ENCODE results near the gene FBXO33.

FBXO33 gene

GRCh38 chr14:39374851-39375250, 57.4 kb downstream of the FBXO33 start:
- no peak for TF ChIP-seq EZH2phosphoT487 (conservative IDR thresholded peaks at IDR 0.05; ENCODE audit: low read length)
- no peak for TF ChIP-seq CTCF (IDR thresholded peaks at IDR 0.05; ENCODE audit: insufficient read depth, low read length, poor library complexity, severe bottlenecking)
- no peaks in the 10 kb centered on the region for H3K9me2 ChIP-seq (replicated peaks; ENCODE audit: insufficient read depth, low read length)
- no peaks in the 10 kb centered on the region for H3K36me3 ChIP-seq (ENCODE audit: low read length)
- no peak overlapping the region for H3K4me2 ChIP-seq (ENCODE audit: low read depth, low read length, poor library complexity, severe bottlenecking)
- no peak overlapping the region for H2AFZ ChIP-seq (ENCODE audit: low read depth, low read length, severe bottlenecking)
- H3K27ac ChIP-seq (ENCODE audit: low read depth, low read length) = no peak overlapping the region
- no peaks in the 10 kb centered on the region for H3F3A ChIP-seq (ENCODE audit: insufficient read depth)
- no peaks in the 10 kb centered on the region for H3K27me3 ChIP-seq (ENCODE audit: low read length)
- no peak overlapping the region for H3K9ac ChIP-seq (ENCODE audit: low read length)
- H3K79me2 ChIP-seq (ENCODE audit: insufficient read depth, low read length) = no peaks in the 10 kb centered on the region
- no peaks in the 10 kb centered on the region for H4K20me1 ChIP-seq (ENCODE audit: low read depth, low read length)
- H3K9me3 ChIP-seq (ENCODE audit: insufficient read depth, low read length) = no peaks in the 10 kb centered on the region
- no peak overlapping the region for H3K4me3 ChIP-seq (ENCODE audit: insufficient read depth, low read length, poor library complexity, severe bottlenecking)

DNA sequence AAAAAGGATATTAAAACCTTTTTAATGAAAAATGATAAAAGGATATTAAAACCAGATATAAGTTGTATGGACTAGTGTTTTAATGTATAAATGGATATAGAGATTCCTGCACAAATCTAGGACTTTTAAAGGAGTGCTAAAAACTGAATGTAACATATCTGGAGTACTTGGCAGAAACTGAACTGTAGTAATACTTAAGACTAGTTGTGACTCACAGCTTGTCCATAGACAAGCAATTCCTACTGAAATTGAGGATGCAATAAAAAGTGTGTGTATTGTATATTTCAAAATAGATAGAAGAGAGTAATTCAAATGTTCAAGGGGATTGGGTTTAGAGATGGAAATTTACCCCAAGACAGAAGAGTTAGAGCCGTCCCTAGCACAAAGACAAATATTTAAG, 59.6 kb downstream of the FBXO33 start:
- no peak overlapping the region for H3K4me2 ChIP-seq (ENCODE audit: low read depth, low read length, poor library complexity, severe bottlenecking)
- H3K27me3 ChIP-seq (ENCODE audit: low read length) = no peaks in the 10 kb centered on the region
- no peaks in the 10 kb centered on the region for H3F3A ChIP-seq (ENCODE audit: insufficient read depth)
- H3K9me2 ChIP-seq (replicated peaks; ENCODE audit: insufficient read depth, low read length) = no peaks in the 10 kb centered on the region
- no peak overlapping the region for H3K27ac ChIP-seq (ENCODE audit: low read depth, low read length)
- H3K9ac ChIP-seq (ENCODE audit: low read length) = no peak overlapping the region
- H2AFZ ChIP-seq (ENCODE audit: low read depth, low read length, severe bottlenecking) = no peak overlapping the region
- no peaks in the 10 kb centered on the region for H4K20me1 ChIP-seq (ENCODE audit: low read depth, low read length)
- H3K36me3 ChIP-seq (ENCODE audit: low read length) = no peaks in the 10 kb centered on the region
- no peaks in the 10 kb centered on the region for H3K9me3 ChIP-seq (ENCODE audit: insufficient read depth, low read length)
- TF ChIP-seq EZH2phosphoT487 (conservative IDR thresholded peaks at IDR 0.05; ENCODE audit: low read length) (no peak), CTCF (IDR thresholded peaks at IDR 0.05; ENCODE audit: insufficient read depth, low read length, poor library complexity, severe bottlenecking) (no peak)
- no peak overlapping the region for H3K4me3 ChIP-seq (ENCODE audit: insufficient read depth, low read length, poor library complexity, severe bottlenecking)
- H3K79me2 ChIP-seq (ENCODE audit: insufficient read depth, low read length) = no peaks in the 10 kb centered on the region

DNA sequence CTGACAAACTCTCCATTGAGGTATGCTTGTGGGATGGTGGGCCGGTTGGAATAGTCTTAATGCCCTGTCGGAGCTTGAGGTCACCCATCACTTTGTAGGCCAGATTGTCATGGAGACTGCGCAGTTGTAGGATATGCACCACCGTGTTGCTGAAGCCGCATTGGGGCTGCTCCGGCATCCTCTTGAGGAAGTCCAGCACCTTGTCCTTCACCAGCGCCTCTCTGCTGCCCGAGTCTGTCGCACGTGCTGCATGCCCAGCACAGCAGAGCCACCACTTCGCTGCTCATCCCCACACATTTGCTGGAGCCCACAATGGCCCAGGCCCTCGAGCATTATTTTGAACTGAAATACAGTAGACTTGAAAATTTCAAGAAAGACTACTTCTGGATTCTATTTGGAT, 61.8 kb downstream of the FBXO33 start:
- Histone ChIP-seq H3K9ac (ENCODE audit: low read length) (no peak overlapping the region), H3K4me3 (ENCODE audit: insufficient read depth, low read length, poor library complexity, severe bottlenecking) (no peak overlapping the region), H3F3A (ENCODE audit: insufficient read depth) (no peaks in the 10 kb centered on the region), H3K9me2 (replicated peaks; ENCODE audit: insufficient read depth, low read length) (no peaks in the 10 kb centered on the region), H3K36me3 (ENCODE audit: low read length) (no peaks in the 10 kb centered on the region), H3K27ac (ENCODE audit: low read depth, low read length) (no peak overlapping the region), H3K27me3 (ENCODE audit: low read length) (no peaks in the 10 kb centered on the region), H2AFZ (ENCODE audit: low read depth, low read length, severe bottlenecking) (no peak overlapping the region), H3K79me2 (ENCODE audit: insufficient read depth, low read length) (no peaks in the 10 kb centered on the region), H4K20me1 (ENCODE audit: low read depth, low read length) (no peaks in the 10 kb centered on the region), H3K9me3 (ENCODE audit: insufficient read depth, low read length) (no peaks in the 10 kb centered on the region), H3K4me2 (ENCODE audit: low read depth, low read length, poor library complexity, severe bottlenecking) (no peak overlapping the region)
- TF ChIP-seq EZH2phosphoT487 (conservative IDR thresholded peaks at IDR 0.05; ENCODE audit: low read length) (no peak), CTCF (IDR thresholded peaks at IDR 0.05; ENCODE audit: insufficient read depth, low read length, poor library complexity, severe bottlenecking) (no peak)
